Breast epithelium (tissue), 3 donors: ENCODE data around the gene MYO15A.

ENCODE experiments used
- CTCF ChIP-seq, 3 donors: fragments of 450-650 bp; IDR thresholded peaks; one replicate each; pipeline ENCODE4 v1.5.1; 2016 to 2017; ENCODE audit warnings: antibody characterized with exemption in 3 of 3, mild to moderate bottlenecking in 3 of 3, moderate library complexity in 3 of 3
- POLR2A ChIP-seq: fragments of 450-650 bp; IDR thresholded peaks from one replicate; pipeline ENCODE4 v1.6.1; 2016; ENCODE audit warnings: antibody characterized with exemption, mild to moderate bottlenecking, moderate library complexity
- POLR2AphosphoS5 ChIP-seq, 3 donors: sonication (generic); formaldehyde crosslinking; IDR thresholded peaks; one replicate each; pipeline ENCODE4 v1.6.1; 2017; ENCODE audit warnings: antibody characterized with exemption in 3 of 3

- TF ChIP-seq POLR2A = no peak
- no peak for TF ChIP-seq CTCF (IDR thresholded peaks at IDR 0.05)
- TF ChIP-seq POLR2AphosphoS5 (IDR thresholded peaks at IDR 0.05) = no peak
Measured at GRCh38 chr17:18102640-18103039, 5.9 kb upstream of the MYO15A start.
